Measurements from ENCODE around the gene GNA12. TPM values are rescaled to one million over a fixed set of nuclear protein-coding genes. Genes with fewer than 3 reads are reported as not detected.

GNA12 gene, protein sequence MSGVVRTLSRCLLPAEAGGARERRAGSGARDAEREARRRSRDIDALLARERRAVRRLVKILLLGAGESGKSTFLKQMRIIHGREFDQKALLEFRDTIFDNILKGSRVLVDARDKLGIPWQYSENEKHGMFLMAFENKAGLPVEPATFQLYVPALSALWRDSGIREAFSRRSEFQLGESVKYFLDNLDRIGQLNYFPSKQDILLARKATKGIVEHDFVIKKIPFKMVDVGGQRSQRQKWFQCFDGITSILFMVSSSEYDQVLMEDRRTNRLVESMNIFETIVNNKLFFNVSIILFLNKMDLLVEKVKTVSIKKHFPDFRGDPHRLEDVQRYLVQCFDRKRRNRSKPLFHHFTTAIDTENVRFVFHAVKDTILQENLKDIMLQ
- total RNA-seq = 10 to 100 TPM; 37.0 to 46.6 TPM

DNA sequence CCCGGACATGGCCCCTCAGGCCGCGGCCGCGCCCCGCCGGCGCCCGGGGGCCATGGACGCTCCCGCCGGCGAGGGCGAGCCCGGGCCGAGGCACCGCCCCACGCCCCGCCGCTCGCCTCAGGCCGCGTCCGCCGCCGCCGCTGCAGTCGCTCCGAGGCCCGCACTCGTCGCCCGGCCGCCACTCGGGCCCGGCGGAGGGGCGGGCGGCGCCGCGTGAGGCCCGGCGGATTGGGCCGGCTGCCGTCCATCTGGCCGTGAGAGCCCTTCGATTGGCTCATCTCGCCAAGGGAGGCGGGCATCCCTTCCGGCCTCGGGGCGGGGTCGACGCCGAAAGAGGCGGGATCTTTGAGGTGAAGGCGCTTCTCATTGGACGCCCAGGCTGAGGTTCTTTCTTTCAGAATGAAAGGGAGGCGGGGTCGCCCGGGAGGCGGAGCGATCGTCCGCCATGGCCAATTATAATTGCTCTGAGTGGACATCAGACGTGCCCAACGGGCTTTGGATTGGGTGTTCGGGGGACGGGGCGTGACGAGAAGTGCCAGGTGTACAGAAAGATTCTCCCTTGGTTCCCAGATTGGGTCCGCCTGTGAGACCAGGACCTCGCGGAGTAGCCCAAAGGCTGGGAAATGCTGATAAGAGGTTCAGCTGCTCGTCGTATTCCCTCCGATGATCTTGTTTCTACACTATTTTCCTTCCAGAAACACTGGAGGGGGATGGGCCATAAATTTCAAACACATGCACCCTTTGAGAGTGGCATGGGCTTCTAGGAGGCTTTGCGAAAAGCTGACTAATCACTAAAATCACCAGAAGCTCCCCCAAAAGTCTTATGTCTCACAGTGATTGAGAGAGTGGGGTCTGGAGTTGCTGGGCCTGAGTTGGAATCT lies at the start of gene GNA12:
TSS of gene GNA12 (minus strand) at position 156 of the 881 bp plus-strand sequence. CDS start at position 9, 147 bp downstream.
- H3K4me1 Mint-ChIP-seq (ENCODE audit: low read depth) = peaks cover 48% of the 10 kb centered on the region
- ATAC-seq (replicated peaks in 1 of 2) (peak; percentile 94 to 95), DNase-seq (peak; percentile 99)
- H3K4me3 Mint-ChIP-seq = peak within 1 kb of the TSS; percentile 88 to 92
- H3K36me3 Mint-ChIP-seq (ENCODE audit: insufficient read depth in 2 of 2) = peaks cover 0 to 8% of the 10 kb centered on the region in 2 donors
- H3K27ac Mint-ChIP-seq = peak within 1 kb of the TSS; percentile 88
- H3K9me3 Mint-ChIP-seq = no peaks in the 10 kb centered on the region
- H3K27me3 Mint-ChIP-seq (ENCODE audit: low read depth) = no peaks in the 10 kb centered on the region

DNA sequence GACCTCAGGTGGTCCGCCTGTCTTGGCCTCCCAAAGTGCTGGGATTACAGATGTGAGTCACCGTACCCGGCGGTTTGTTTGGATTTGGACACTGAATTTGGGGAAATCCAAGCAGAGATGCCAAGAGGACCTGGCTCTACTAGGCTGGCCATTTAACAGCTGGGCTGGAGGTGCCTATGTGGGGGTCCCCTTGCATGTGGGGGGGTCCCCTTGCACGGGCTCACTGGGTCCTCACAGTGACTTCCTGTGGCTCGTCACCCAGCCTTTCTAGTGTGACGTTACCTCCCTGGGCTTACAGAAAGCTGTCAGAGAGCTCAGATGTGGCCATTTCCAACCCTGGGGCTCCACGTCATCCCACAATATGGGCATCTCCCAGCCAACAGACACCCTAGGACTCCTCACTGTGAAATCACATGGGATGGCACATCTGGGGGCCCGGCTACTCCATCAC lies 49.3 kb upstream of the GNA12 start:
- Mint-ChIP-seq H3K27ac (peak overlapping the region; percentile 92), H3K36me3 (ENCODE audit: insufficient read depth in 2 of 2) (no peaks in the 10 kb centered on the region), H3K4me1 (ENCODE audit: low read depth) (peaks cover 35% of the 10 kb centered on the region), H3K27me3 (ENCODE audit: low read depth) (no peaks in the 10 kb centered on the region), H3K9me3 (no peaks in the 10 kb centered on the region), H3K4me3 (peak overlapping the region; percentile 63 to 83)
- ATAC-seq (replicated peaks in 1 of 2) (peak; percentile 34 to 41), DNase-seq (peak; percentile 36 to 44)

DNA sequence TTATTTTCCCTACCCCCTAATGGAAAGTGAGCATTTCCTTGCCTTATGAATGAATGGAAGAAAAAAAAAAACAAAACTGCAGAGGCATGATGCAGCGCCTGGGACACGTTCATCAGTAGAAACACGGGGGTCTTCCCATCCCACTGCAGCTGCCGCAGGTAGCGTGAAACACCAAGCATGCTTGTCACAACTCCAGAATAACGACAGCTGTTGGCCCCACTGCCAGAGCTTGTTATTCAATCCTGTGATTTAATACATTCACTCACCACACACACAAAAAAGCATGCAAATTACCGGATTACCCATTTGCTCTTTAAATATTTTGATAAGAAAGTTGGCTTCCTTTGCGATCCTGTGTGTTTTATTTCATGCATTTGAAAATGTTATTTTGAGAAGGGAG lies 48.4 kb upstream of the GNA12 start:
- Mint-ChIP-seq H3K9me3 (no peaks in the 10 kb centered on the region), H3K4me3 (peak overlapping the region in 1 of 2 donors; percentile 21), H3K27me3 (ENCODE audit: low read depth) (no peaks in the 10 kb centered on the region), H3K27ac (no peak overlapping the region), H3K36me3 (ENCODE audit: insufficient read depth in 2 of 2) (no peaks in the 10 kb centered on the region), H3K4me1 (ENCODE audit: low read depth) (peaks cover 35% of the 10 kb centered on the region)
- no peak for DNase-seq
- no peak for ATAC-seq (replicated peaks in 1 of 2)

DNA sequence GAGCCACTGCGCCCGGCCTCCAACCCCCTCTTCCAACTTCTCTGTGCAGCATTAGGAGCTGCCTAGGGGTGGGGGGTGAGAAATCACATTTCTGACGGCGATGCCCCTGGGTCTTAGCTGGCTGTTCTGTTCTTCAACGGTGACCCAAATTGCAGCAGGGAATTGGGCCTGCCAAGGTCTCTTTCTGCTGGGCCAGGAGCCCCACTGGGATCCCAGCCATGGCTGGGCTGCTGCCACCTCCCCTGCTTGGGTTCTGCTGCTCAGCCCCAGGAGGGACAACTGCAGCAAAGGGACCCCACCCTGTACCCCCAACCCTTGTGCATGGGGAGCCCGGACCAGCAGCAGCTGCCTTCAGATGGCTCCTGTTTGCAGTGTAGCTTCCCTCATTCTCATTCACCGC lies 43.7 kb upstream of the GNA12 start:
- Mint-ChIP-seq H3K27me3 (ENCODE audit: low read depth) (no peaks in the 10 kb centered on the region), H3K4me1 (ENCODE audit: low read depth) (peaks cover 15% of the 10 kb centered on the region), H3K4me3 (no peak overlapping the region), H3K9me3 (no peaks in the 10 kb centered on the region), H3K36me3 (ENCODE audit: insufficient read depth in 2 of 2) (no peaks in the 10 kb centered on the region), H3K27ac (no peak overlapping the region)
- DNase-seq (no peak), ATAC-seq (replicated peaks in 1 of 2) (no peak)

DNA sequence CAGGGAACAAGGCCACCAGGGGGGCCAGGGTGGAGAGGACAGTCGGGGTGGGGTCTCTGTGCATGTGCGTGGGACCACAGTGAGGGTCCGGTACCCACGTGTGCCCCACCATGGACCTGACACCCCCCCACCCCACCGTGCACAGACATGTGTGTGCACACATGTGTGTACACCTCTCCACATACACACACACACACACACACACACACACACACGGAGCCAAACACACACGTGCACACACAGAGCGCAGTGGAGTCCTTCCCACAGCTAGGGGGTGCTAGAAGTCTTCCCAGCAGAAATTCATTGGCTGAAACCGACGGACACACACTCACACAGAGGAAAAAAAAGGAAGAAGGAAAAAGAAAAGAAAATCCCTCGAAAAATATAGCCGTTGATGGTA lies 42.8 kb upstream of the GNA12 start:
- Mint-ChIP-seq H3K4me1 (ENCODE audit: low read depth) (peaks cover 11% of the 10 kb centered on the region), H3K27ac (no peak overlapping the region)

DNA sequence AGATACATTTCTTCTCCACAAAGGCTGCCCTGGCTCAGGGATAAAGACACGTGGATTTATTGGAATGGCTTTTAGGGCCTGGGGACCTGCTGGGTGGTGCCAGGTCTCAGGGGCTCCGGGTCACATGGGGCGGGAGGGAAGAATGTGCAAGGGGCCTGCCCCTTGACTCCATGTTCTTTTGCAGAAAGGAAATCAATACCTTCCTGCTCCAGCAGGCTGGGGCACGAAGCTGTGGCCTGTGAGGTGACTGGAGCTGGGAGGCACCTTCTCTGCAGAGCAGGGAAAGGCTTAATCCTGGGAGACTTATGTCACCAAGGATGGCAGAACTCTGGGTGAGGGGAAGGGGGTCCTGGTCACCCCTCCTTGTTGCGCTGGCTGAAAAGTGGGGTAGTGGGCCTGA lies 42.3 kb upstream of the GNA12 start:
- no peak for DNase-seq
- ATAC-seq (replicated peaks in 1 of 2) = no peak
- Mint-ChIP-seq H3K4me1 (ENCODE audit: low read depth) (peaks cover 11% of the 10 kb centered on the region), H3K36me3 (ENCODE audit: insufficient read depth in 2 of 2) (no peaks in the 10 kb centered on the region), H3K27me3 (ENCODE audit: low read depth) (no peaks in the 10 kb centered on the region), H3K27ac (no peak overlapping the region), H3K9me3 (no peaks in the 10 kb centered on the region), H3K4me3 (no peak overlapping the region)

More for the DNA sequence above, 42.8 kb upstream of the GNA12 start:
- DNase-seq = peak; percentile 51 to 66
- H3K27me3 Mint-ChIP-seq (ENCODE audit: low read depth) = no peaks in the 10 kb centered on the region
- no peak overlapping the region for H3K4me3 Mint-ChIP-seq
- no peaks in the 10 kb centered on the region for H3K36me3 Mint-ChIP-seq (ENCODE audit: insufficient read depth in 2 of 2)
- peak; percentile 80 to 81 for ATAC-seq (replicated peaks in 1 of 2)
- no peaks in the 10 kb centered on the region for H3K9me3 Mint-ChIP-seq

DNA sequence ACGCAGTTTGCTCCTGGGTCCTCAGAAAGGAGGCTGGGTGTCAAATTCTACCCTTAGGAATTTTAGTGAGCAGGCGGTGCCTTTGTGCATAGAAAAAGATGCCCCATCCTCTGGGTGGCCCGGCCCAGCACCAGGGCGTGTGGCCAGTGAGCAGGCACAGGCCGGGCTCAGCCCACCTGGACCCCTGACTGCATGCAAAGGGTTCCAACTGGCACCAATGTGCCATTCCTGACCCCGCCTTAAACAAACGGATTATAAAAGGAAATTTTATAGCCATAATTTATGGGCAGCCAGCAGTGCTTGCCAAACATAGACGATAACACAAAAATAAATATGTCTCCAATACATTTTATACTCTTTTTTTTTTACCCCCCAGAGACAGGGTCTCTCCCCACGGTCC lies 40.1 kb upstream of the GNA12 start:
- Mint-ChIP-seq H3K27ac (no peak overlapping the region), H3K4me1 (ENCODE audit: low read depth) (peaks cover 17% of the 10 kb centered on the region), H3K4me3 (peak overlapping the region in 1 of 2 donors; percentile 7), H3K9me3 (peaks cover 0 to 2% of the 10 kb centered on the region in 2 donors), H3K36me3 (ENCODE audit: insufficient read depth in 2 of 2) (no peaks in the 10 kb centered on the region), H3K27me3 (ENCODE audit: low read depth) (no peaks in the 10 kb centered on the region)
- ATAC-seq (replicated peaks in 1 of 2) (no peak), DNase-seq (no peak)

DNA sequence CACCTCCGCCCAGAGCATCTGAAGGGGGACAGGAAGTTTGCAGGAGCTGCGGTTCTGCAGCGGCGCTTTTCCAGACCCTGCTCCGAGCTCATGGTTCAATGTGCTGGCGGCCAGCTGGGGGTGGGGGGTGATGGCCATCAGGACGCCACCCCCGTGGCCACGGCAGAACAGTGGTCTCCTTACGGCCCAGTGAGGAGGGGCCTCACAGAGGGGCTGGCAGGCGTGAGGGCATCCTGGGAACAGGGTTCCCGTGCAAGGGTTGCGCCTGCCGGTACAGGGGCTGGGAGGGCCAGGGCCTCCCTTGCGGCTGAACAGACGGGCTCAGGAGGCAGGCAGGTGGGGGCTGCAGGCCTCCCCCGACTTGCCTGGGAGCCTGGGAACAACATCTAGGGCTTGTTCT lies 39.0 kb upstream of the GNA12 start:
- no peaks in the 10 kb centered on the region for H3K27me3 Mint-ChIP-seq (ENCODE audit: low read depth)
- ATAC-seq (replicated peaks in 1 of 2) = no peak
- H3K4me3 Mint-ChIP-seq = no peak overlapping the region
- no peaks in the 10 kb centered on the region for H3K36me3 Mint-ChIP-seq (ENCODE audit: insufficient read depth in 2 of 2)
- H3K27ac Mint-ChIP-seq = no peak overlapping the region
- no peak for DNase-seq
- peaks cover 0 to 2% of the 10 kb centered on the region in 2 donors for H3K9me3 Mint-ChIP-seq
- H3K4me1 Mint-ChIP-seq (ENCODE audit: low read depth) = peaks cover 28% of the 10 kb centered on the region

DNA sequence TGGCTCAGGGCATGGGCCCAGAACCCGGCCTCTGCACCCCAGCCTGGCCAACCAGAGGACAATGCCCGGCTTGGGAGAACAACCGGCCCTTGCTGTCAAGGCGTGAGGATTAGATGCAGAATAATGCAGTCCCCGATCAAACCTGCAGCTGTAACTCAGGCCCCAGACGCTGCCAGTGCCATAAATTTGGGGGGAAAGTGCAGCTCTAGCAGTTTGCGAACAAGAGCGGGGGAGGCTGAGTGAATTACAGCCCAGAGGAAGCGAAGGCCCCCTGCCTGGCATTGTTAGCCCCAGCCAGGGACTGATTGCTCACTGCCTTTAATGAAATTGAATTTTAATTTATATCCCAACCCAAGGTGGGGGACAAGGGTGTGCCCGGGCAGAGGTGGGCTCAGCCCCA lies 38.0 kb upstream of the GNA12 start:
- H3K4me1 Mint-ChIP-seq (ENCODE audit: low read depth) = peaks cover 30% of the 10 kb centered on the region
- no peak overlapping the region for H3K27ac Mint-ChIP-seq
- no peaks in the 10 kb centered on the region for H3K36me3 Mint-ChIP-seq (ENCODE audit: insufficient read depth in 2 of 2)

DNA sequence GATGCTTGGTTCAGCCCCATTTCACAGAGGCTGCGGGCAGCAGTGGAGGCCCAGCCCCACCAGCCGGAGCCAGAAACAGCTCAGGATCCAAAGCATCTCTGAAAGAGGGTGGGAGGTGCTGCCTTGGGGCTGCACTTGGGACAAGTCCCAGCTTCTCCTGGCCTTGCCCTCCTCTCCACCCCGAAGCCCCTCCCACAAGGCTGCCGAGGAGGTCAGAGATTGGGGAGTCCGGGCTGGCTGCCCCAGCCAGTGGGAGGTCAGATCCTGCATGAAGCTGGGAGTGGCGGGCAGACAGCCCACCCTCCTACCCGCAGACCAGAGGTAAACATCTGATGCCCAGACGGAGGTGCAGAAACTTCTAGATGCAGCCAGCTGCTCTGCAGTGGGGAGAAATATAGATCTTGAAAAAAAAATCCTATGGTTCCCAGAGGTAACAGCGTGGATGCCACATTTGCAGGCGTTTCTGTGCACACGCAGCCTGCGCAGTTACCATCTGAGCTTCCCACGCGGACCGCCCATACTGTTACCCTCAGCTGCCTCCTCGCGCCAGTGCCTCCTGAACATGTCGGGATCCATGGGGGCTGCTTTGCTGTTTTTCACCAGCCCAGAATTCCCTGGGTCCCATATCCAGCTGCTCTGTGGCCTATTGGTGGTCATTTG lies 36.9 kb upstream of the GNA12 start:
- H3K4me1 Mint-ChIP-seq (ENCODE audit: low read depth) = peaks cover 22% of the 10 kb centered on the region
- no peak overlapping the region for H3K27ac Mint-ChIP-seq
- ATAC-seq (replicated peaks in 1 of 2) (no peak), DNase-seq (no peak)
- no peaks in the 10 kb centered on the region for H3K36me3 Mint-ChIP-seq (ENCODE audit: insufficient read depth in 2 of 2)
- H3K4me3 Mint-ChIP-seq = no peak overlapping the region
- H3K9me3 Mint-ChIP-seq = peaks cover 0 to 2% of the 10 kb centered on the region in 2 donors
- no peaks in the 10 kb centered on the region for H3K27me3 Mint-ChIP-seq (ENCODE audit: low read depth)

More for the DNA sequence above, 38.0 kb upstream of the GNA12 start:
- Mint-ChIP-seq H3K27me3 (ENCODE audit: low read depth) (no peaks in the 10 kb centered on the region), H3K4me3 (no peak overlapping the region), H3K9me3 (peaks cover 0 to 2% of the 10 kb centered on the region in 2 donors)
- no peak for DNase-seq
- no peak for ATAC-seq (replicated peaks in 1 of 2)

DNA sequence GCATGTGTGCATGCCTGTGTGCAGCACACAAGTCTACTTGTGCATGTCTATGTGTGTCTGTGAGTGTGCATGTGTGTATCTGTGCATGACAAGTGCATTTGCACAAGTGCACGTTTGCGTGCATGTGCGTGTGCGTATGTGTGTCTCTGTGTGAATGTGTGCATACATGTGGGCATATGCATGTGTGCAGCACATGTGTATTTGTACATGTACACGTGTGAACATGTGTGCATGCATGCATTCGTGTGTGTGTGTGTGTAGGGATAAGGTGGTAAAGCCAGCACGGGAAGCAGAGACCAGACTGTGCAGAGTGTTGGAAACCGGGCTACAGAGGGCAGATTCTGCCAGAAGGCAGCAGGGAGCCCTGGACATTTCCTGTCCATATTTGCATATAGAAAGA lies 35.9 kb upstream of the GNA12 start:
- ATAC-seq (replicated peaks in 1 of 2) (no peak), DNase-seq (no peak)
- no peaks in the 10 kb centered on the region for H3K27me3 Mint-ChIP-seq (ENCODE audit: low read depth)
- no peak overlapping the region for H3K4me3 Mint-ChIP-seq
- no peak overlapping the region for H3K27ac Mint-ChIP-seq
- no peaks in the 10 kb centered on the region for H3K36me3 Mint-ChIP-seq (ENCODE audit: insufficient read depth in 2 of 2)
- peaks cover 0 to 2% of the 10 kb centered on the region in 2 donors for H3K9me3 Mint-ChIP-seq
- H3K4me1 Mint-ChIP-seq (ENCODE audit: low read depth) = peaks cover 24% of the 10 kb centered on the region

DNA sequence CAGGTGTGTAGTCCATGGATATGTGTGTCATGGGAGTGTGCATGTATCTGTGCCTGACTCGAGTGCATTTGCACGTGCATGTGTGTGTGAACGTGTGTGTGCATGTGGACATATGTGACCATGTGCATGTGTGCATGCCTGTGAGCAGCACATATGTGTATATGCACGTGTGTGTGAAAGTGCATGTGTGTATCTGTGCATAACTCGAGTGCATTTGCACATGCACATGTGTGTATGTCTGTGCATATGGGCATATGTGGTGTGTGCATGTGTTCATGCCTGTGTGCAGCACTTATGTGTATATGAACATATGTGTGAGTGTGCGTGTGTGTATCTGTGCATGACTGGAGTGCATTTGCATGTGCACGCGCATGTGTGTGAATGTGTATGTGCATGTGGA lies 35.2 kb upstream of the GNA12 start:
- H3K9me3 Mint-ChIP-seq = peaks cover 0 to 2% of the 10 kb centered on the region in 2 donors
- no peaks in the 10 kb centered on the region for H3K27me3 Mint-ChIP-seq (ENCODE audit: low read depth)
- DNase-seq (no peak), ATAC-seq (replicated peaks in 1 of 2) (no peak)
- peaks cover 31% of the 10 kb centered on the region for H3K4me1 Mint-ChIP-seq (ENCODE audit: low read depth)
- no peak overlapping the region for H3K4me3 Mint-ChIP-seq
- no peak overlapping the region for H3K27ac Mint-ChIP-seq
- H3K36me3 Mint-ChIP-seq (ENCODE audit: insufficient read depth in 2 of 2) = no peaks in the 10 kb centered on the region

DNA sequence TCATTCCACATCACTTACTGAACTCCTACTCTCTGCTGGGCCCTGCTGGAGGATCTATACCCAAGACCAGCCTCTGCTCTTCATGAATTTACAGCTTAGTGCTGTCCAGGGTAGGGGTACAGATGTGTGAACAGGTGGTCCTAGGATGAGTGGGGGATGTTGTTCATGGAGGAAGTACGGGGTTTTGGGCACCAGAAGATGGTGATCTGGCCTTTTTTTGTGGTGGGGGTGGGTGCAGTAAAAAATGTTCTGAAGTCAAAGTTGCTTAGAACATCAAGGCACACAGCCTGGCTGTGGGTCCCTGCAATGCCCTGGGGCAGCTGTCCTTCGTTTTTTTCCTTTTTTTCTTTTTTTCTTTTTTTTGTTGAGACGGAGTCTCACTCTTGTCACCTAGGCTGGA lies 34.2 kb upstream of the GNA12 start:
- Mint-ChIP-seq H3K9me3 (peaks cover 0 to 2% of the 10 kb centered on the region in 2 donors), H3K36me3 (ENCODE audit: insufficient read depth in 2 of 2) (no peaks in the 10 kb centered on the region), H3K4me1 (ENCODE audit: low read depth) (peaks cover 39% of the 10 kb centered on the region), H3K4me3 (peak overlapping the region in 1 of 2 donors; percentile 16), H3K27me3 (ENCODE audit: low read depth) (no peaks in the 10 kb centered on the region), H3K27ac (no peak overlapping the region)
- ATAC-seq (replicated peaks in 1 of 2) (no peak), DNase-seq (no peak)

Measured in activated T-cell treated with anti-CD3 and anti-CD28 coated beads, Interleukin-2, amount 50 U/mL, for 72 hours (primary cell).